Hepatocyte (in vitro differentiated cells): Measurements from ENCODE around the gene ASGR1. TPM values are rescaled to one million over a fixed set of nuclear protein-coding genes. Genes with fewer than 3 reads are reported as not detected.

Experiments
- DNase-seq: peaks from one replicate; pipeline ENCODE4 v3.0.0-alpha.2; 2016; ENCODE audit warnings: low spot score
- H2AFZ ChIP-seq: fragments of 200-600 bp; sonication (generic); 2 replicates; pipeline ENCODE4 v1.6.0; 2016; ENCODE audit warnings: antibody characterized with exemption, mild to moderate bottlenecking
- H3K27ac ChIP-seq: fragments of 200-600 bp; sonication (generic); 2 replicates; pipeline ENCODE4 v1.5.1; 2016; ENCODE audit warnings: mild to moderate bottlenecking
- H3K27me3 ChIP-seq: fragments of 200-600 bp; sonication (generic); 2 replicates; pipeline ENCODE4 v1.6.1; 2016
- H3K36me3 ChIP-seq: fragments of 200-600 bp; sonication (generic); replicated peaks from 2 replicates; pipeline ENCODE4 v1.5.1; 2016; ENCODE audit warnings: low read depth; ENCODE audit not compliant: insufficient read depth
- H3K4me1 ChIP-seq: fragments of 200-600 bp; sonication (generic); 2 replicates; pipeline ENCODE4 v1.5.1; 2016; ENCODE audit warnings: mild to moderate bottlenecking, moderate library complexity; ENCODE audit not compliant: insufficient read depth
- H3K4me2 ChIP-seq: fragments of 200-600 bp; sonication (generic); 2 replicates; pipeline ENCODE4 v1.6.0; 2016
- H3K4me3 ChIP-seq: fragments of 200-600 bp; sonication (generic); 2 replicates; pipeline ENCODE4 v1.5.1; 2016; ENCODE audit warnings: mild to moderate bottlenecking
- H3K79me2 ChIP-seq: fragments of 200-600 bp; sonication (generic); 2 replicates; pipeline ENCODE4 v1.6.0; 2017; ENCODE audit warnings: mild to moderate bottlenecking
- H3K9me2 ChIP-seq: fragments of 200-600 bp; sonication (generic); replicated peaks from 2 replicates; pipeline ENCODE4 v1.6.0; 2017; ENCODE audit warnings: mild to moderate bottlenecking; ENCODE audit not compliant: insufficient read depth
- H3K9me3 ChIP-seq: fragments of 200-600 bp; sonication (generic); 2 replicates; pipeline ENCODE4 v1.5.1; 2016; ENCODE audit warnings: low read depth, mild to moderate bottlenecking
- H4K20me1 ChIP-seq: fragments of 200-600 bp; sonication (generic); 2 replicates; pipeline ENCODE4 v1.6.0; 2016; ENCODE audit warnings: mild to moderate bottlenecking; ENCODE audit not compliant: insufficient read depth, poor library complexity, severe bottlenecking
- EZH2 ChIP-seq: fragments of 200-600 bp; sonication (generic); IDR thresholded peaks from 2 replicates; pipeline ENCODE4 v1.6.1; 2016; ENCODE audit warnings: antibody characterized with exemption, mild to moderate bottlenecking, borderline replicate concordance
- EZH2phosphoT487 ChIP-seq: fragments of 200-600 bp; sonication (generic); IDR thresholded peaks from one replicate; pipeline ENCODE4 v1.6.1; 2018; ENCODE audit warnings: antibody characterized with exemption, mild to moderate bottlenecking, low read depth, moderate library complexity; ENCODE audit not compliant: unreplicated experiment, severe bottlenecking
- WGBS: methylation state at CpG from one replicate; pipeline ENCODE4 v1.1.6; 2016; ENCODE audit warnings: low lambda C conversion rate; ENCODE audit errors: missing lambda C conversion rate; 5-methylcytosine and 5-hydroxymethylcytosine counted together
- microRNA counts: library from miRNA; unstranded; fragments of <30 nt; microRNA quantifications from one replicate; lab custom pipeline; 2017
- microRNA-seq: library from miRNA; unstranded; fragments of <30 nt; microRNA quantifications from one replicate; pipeline ENCODE4, GENCODE V29; 2017
- polyA plus RNA-seq: library from polyadenylated mRNA; unstranded; fragments of >200 nt; fragmentation: Nextera tagmentation; extraction: Ambion mirVana; gene quantifications from 2 replicates; pipeline ENCODE4 v1.2.1, GENCODE V29; 2016
- small RNA-seq: library from RNA; depleted of rRNA; stranded (forward); fragments of <200 nt; gene quantifications from one replicate; pipeline ENCODE3, GENCODE V24; 2014
- total RNA-seq: library from RNA; depleted of rRNA; stranded (reverse); fragments of >200 nt; gene quantifications from 2 replicates; pipeline ENCODE4 v1.2.3, GENCODE V29; 2014
- TF ChIP-seq, protein P1 (sequence below): fragments of 200-600 bp; sonication (generic); IDR thresholded peaks from 2 replicates; pipeline ENCODE4 v1.5.1; 2016; ENCODE audit warnings: antibody characterized with exemption, mild to moderate bottlenecking; ENCODE audit not compliant: poor library complexity

ASGR1 gene
- total and polyA plus RNA-seq, 2 experiments from 2014 or later, result 74.0 to 140 TPM

GRCh38 chr17:7124923-7125322 lies 54.2 kb downstream of the ASGR1 start:
- Histone ChIP-seq H3K9me3 (no peaks in the 10 kb centered on the region), H3K4me1 (no peaks in the 10 kb centered on the region), H3K79me2 (no peaks in the 10 kb centered on the region), H4K20me1 (no peaks in the 10 kb centered on the region), H3K4me2 (no peak overlapping the region), H3K36me3 (no peaks in the 10 kb centered on the region), H3K27me3 (no peaks in the 10 kb centered on the region), H3K9me2 (no peaks in the 10 kb centered on the region), H3K27ac (no peak overlapping the region), H3K4me3 (no peak overlapping the region), H2AFZ (no peak overlapping the region)
- no peak for DNase-seq
- 96% methylated on average over 5 of the region's 5 CpGs for WGBS
- TF ChIP-seq, protein P1, sequence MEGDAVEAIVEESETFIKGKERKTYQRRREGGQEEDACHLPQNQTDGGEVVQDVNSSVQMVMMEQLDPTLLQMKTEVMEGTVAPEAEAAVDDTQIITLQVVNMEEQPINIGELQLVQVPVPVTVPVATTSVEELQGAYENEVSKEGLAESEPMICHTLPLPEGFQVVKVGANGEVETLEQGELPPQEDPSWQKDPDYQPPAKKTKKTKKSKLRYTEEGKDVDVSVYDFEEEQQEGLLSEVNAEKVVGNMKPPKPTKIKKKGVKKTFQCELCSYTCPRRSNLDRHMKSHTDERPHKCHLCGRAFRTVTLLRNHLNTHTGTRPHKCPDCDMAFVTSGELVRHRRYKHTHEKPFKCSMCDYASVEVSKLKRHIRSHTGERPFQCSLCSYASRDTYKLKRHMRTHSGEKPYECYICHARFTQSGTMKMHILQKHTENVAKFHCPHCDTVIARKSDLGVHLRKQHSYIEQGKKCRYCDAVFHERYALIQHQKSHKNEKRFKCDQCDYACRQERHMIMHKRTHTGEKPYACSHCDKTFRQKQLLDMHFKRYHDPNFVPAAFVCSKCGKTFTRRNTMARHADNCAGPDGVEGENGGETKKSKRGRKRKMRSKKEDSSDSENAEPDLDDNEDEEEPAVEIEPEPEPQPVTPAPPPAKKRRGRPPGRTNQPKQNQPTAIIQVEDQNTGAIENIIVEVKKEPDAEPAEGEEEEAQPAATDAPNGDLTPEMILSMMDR, result no peak
- no peak for TF ChIP-seq EZH2
- TF ChIP-seq EZH2phosphoT487, result no peak

GRCh38 chr17:7123844-7124243 lies 55.3 kb downstream of the ASGR1 start:
- Histone ChIP-seq H3K36me3 (no peaks in the 10 kb centered on the region), H4K20me1 (no peaks in the 10 kb centered on the region), H3K27me3 (no peaks in the 10 kb centered on the region), H3K79me2 (no peaks in the 10 kb centered on the region), H3K27ac (no peak overlapping the region), H3K4me2 (no peak overlapping the region), H3K4me1 (no peaks in the 10 kb centered on the region), H3K9me3 (no peaks in the 10 kb centered on the region), H3K4me3 (no peak overlapping the region), H2AFZ (no peak overlapping the region), H3K9me2 (no peaks in the 10 kb centered on the region)
- no peak for DNase-seq
- 88% methylated on average over 4 of the region's 4 CpGs for WGBS
- no peak for TF ChIP-seq EZH2phosphoT487
- TF ChIP-seq, protein P1, result no peak
- no peak for TF ChIP-seq EZH2

MicroRNAs encoded within 50 kb of the gene (microRNA counts, 767-probe panel; counts per million panel counts)
- microRNA hsa-miR-324-3p (lab: Ali Mortazavi, UCI), result not detected
- 6,865 counts per million, percentile 35 among the panel's probes with 10 or more counts for microRNA hsa-miR-324-5p (lab: Ali Mortazavi, UCI)

Small RNA genes within 50 kb of the gene (microRNA-seq; reads per million reads assigned to microRNA genes)
- 12,438 reads per million, percentile 95 among the genes with 10 or more reads in this experiment for gene MIR324

Small RNA genes within 50 kb of the gene (small RNA-seq; reads per million reads assigned to genes)
- gene AC120057.4 (not detected), gene MIR324 (13.7 reads per million, percentile 95 among the genes with 10 or more reads in this experiment)

Other genes starting within 250 kb of the ASGR1 start
- not detected in 2 replicates for gene ALOX12, start 183.3 kb downstream of the ASGR1 start, total RNA-seq
- gene ALOX12, start 183.3 kb downstream of the ASGR1 start, polyA plus RNA-seq, result 0.33 and 0.40 TPM in 2 replicates
- gene RNASEK, start 166.7 kb downstream of the ASGR1 start, total RNA-seq, result 309 and 434 TPM in 2 replicates
- 889 and 995 TPM in 2 replicates for gene RNASEK, start 166.7 kb downstream of the ASGR1 start, polyA plus RNA-seq
- gene BCL6B, start 156.3 kb downstream of the ASGR1 start, total RNA-seq, result 0.53 and 1.1 TPM in 2 replicates
- gene BCL6B, start 156.3 kb downstream of the ASGR1 start, polyA plus RNA-seq, result 0.95 and 1.1 TPM in 2 replicates
- 6.2 TPM in 2 replicates for gene SLC16A13, start 143.4 kb downstream of the ASGR1 start, total RNA-seq
- gene SLC16A13, start 143.4 kb downstream of the ASGR1 start, polyA plus RNA-seq, result 18.8 and 21.1 TPM in 2 replicates
- 0.93 TPM in 1 of 2 replicates, not detected in the other for gene SLC16A11, start 135.3 kb downstream of the ASGR1 start, total RNA-seq
- 2.4 and 3.6 TPM in 2 replicates for gene SLC16A11, start 135.3 kb downstream of the ASGR1 start, polyA plus RNA-seq
- gene CLEC10A, start 99.1 kb downstream of the ASGR1 start, total RNA-seq, result 0.24 and 0.37 TPM in 2 replicates
- gene CLEC10A, start 99.1 kb downstream of the ASGR1 start, polyA plus RNA-seq, result 0.17 and 0.21 TPM in 2 replicates
- 53.5 and 65.5 TPM in 2 replicates for gene ASGR2, start 64.5 kb downstream of the ASGR1 start, total RNA-seq
- 68.2 and 90.6 TPM in 2 replicates for gene ASGR2, start 64.5 kb downstream of the ASGR1 start, polyA plus RNA-seq
- gene DLG4, start 40.5 kb upstream of the ASGR1 start, total RNA-seq, result 8.4 and 10.7 TPM in 2 replicates
- 2.9 and 7.6 TPM in 2 replicates for gene DLG4, start 40.5 kb upstream of the ASGR1 start, polyA plus RNA-seq
- gene ACADVL, start 40.6 kb upstream of the ASGR1 start, total RNA-seq, result 298 and 469 TPM in 2 replicates
- 1,250 and 1,676 TPM in 2 replicates for gene ACADVL, start 40.6 kb upstream of the ASGR1 start, polyA plus RNA-seq
- gene DVL2, start 55.1 kb upstream of the ASGR1 start, total RNA-seq, result 56.1 and 62.1 TPM in 2 replicates
- gene DVL2, start 55.1 kb upstream of the ASGR1 start, polyA plus RNA-seq, result 74.6 and 74.7 TPM in 2 replicates
- 53.9 and 57.9 TPM in 2 replicates for gene PHF23, start 60.1 kb upstream of the ASGR1 start, total RNA-seq
- gene PHF23, start 60.1 kb upstream of the ASGR1 start, polyA plus RNA-seq, result 77.7 and 78.6 TPM in 2 replicates
- 309 and 327 TPM in 2 replicates for gene GABARAP, start 63.1 kb upstream of the ASGR1 start, total RNA-seq
- 992 and 1,031 TPM in 2 replicates for gene GABARAP, start 63.1 kb upstream of the ASGR1 start, polyA plus RNA-seq
- 44.6 and 62.7 TPM in 2 replicates for gene CTDNEP1, start 72.4 kb upstream of the ASGR1 start, total RNA-seq
- 86.9 and 96.7 TPM in 2 replicates for gene CTDNEP1, start 72.4 kb upstream of the ASGR1 start, polyA plus RNA-seq
- gene ELP5, start 72.8 kb upstream of the ASGR1 start, total RNA-seq, result 30.4 and 30.6 TPM in 2 replicates
- gene ELP5, start 72.8 kb upstream of the ASGR1 start, polyA plus RNA-seq, result 38.0 and 49.6 TPM in 2 replicates
- gene CLDN7, start 83.1 kb upstream of the ASGR1 start, total RNA-seq, result 169 and 197 TPM in 2 replicates
- 290 and 341 TPM in 2 replicates for gene CLDN7, start 83.1 kb upstream of the ASGR1 start, polyA plus RNA-seq
- 0.88 and 1.6 TPM in 2 replicates for gene SLC2A4, start 102.3 kb upstream of the ASGR1 start, total RNA-seq
- 0.42 and 0.89 TPM in 2 replicates for gene SLC2A4, start 102.3 kb upstream of the ASGR1 start, polyA plus RNA-seq
- 1.4 and 1.7 TPM in 2 replicates for gene YBX2, start 115.3 kb upstream of the ASGR1 start, total RNA-seq
- gene YBX2, start 115.3 kb upstream of the ASGR1 start, polyA plus RNA-seq, result 1.3 and 3.0 TPM in 2 replicates
- gene EIF5A, start 128.3 kb upstream of the ASGR1 start, total RNA-seq, result 267 and 331 TPM in 2 replicates
- gene EIF5A, start 128.3 kb upstream of the ASGR1 start, polyA plus RNA-seq, result 693 and 747 TPM in 2 replicates
- gene GPS2, start 136.0 kb upstream of the ASGR1 start, total RNA-seq, result 34.5 and 50.3 TPM in 2 replicates
- gene GPS2, start 136.0 kb upstream of the ASGR1 start, polyA plus RNA-seq, result 103 and 111 TPM in 2 replicates
- 9.2 and 9.6 TPM in 2 replicates for gene NEURL4, start 150.0 kb upstream of the ASGR1 start, total RNA-seq
- 9.5 and 13.9 TPM in 2 replicates for gene NEURL4, start 150.0 kb upstream of the ASGR1 start, polyA plus RNA-seq
- not detected in 2 replicates for gene ACAP1, start 157.2 kb upstream of the ASGR1 start, total RNA-seq
- 10.2 and 14.6 TPM in 2 replicates for gene ACAP1, start 157.2 kb upstream of the ASGR1 start, polyA plus RNA-seq
- 9.2 and 12.4 TPM in 2 replicates for gene KCTD11, start 172.8 kb upstream of the ASGR1 start, total RNA-seq
- 14.1 and 19.6 TPM in 2 replicates for gene KCTD11, start 172.8 kb upstream of the ASGR1 start, polyA plus RNA-seq
- gene TMEM95, start 175.8 kb upstream of the ASGR1 start, total RNA-seq, result not detected in 2 replicates
- gene TMEM95, start 175.8 kb upstream of the ASGR1 start, polyA plus RNA-seq, result not detected in 2 replicates
- gene TNK1, start 201.7 kb upstream of the ASGR1 start, total RNA-seq, result 8.4 and 11.4 TPM in 2 replicates
- gene TNK1, start 201.7 kb upstream of the ASGR1 start, polyA plus RNA-seq, result 8.9 and 10.2 TPM in 2 replicates
- 11.8 and 17.6 TPM in 2 replicates for gene PLSCR3, start 215.2 kb upstream of the ASGR1 start, total RNA-seq
- gene PLSCR3, start 215.2 kb upstream of the ASGR1 start, polyA plus RNA-seq, result 58.0 and 59.6 TPM in 2 replicates
- gene TMEM256, start 224.7 kb upstream of the ASGR1 start, total RNA-seq, result 109 and 118 TPM in 2 replicates
- 105 and 109 TPM in 2 replicates for gene TMEM256, start 224.7 kb upstream of the ASGR1 start, polyA plus RNA-seq
- 4.1 and 7.2 TPM in 2 replicates for gene NLGN2, start 228.5 kb upstream of the ASGR1 start, total RNA-seq
- gene NLGN2, start 228.5 kb upstream of the ASGR1 start, polyA plus RNA-seq, result 4.3 and 6.6 TPM in 2 replicates
- gene SPEM1, start 241.0 kb upstream of the ASGR1 start, total RNA-seq, result not detected in 2 replicates
- gene SPEM1, start 241.0 kb upstream of the ASGR1 start, polyA plus RNA-seq, result 0.21 TPM in 1 of 2 replicates, not detected in the other
- not detected in 2 replicates for gene SPEM2, start 246.2 kb upstream of the ASGR1 start, total RNA-seq
- not detected in 2 replicates for gene SPEM2, start 246.2 kb upstream of the ASGR1 start, polyA plus RNA-seq
- gene SPEM3, start 249.5 kb upstream of the ASGR1 start, total RNA-seq, result not detected in 2 replicates
- not detected in 2 replicates for gene SPEM3, start 249.5 kb upstream of the ASGR1 start, polyA plus RNA-seq